Neuronal stem cell (in vitro differentiated cells): ENCODE measurements around the gene SLC38A1.

Experiments used
- DNase-seq: peaks from one replicate; pipeline ENCODE4 v3.0.0-alpha.2; 2013; ENCODE audit warnings: low spot score
- H2AFZ ChIP-seq: one replicate; pipeline ENCODE4 v1.6.1; 2013; ENCODE audit warnings: mild to moderate bottlenecking, low read length, inconsistent platforms
- H2AK5ac ChIP-seq: 2 replicates; pipeline ENCODE4 v1.6.1; 2013; ENCODE audit warnings: low read depth, mild to moderate bottlenecking, inconsistent platforms, low read length, moderate library complexity, mixed read lengths
- H2BK120ac ChIP-seq: 2 replicates; pipeline ENCODE4 v1.6.1; 2013; ENCODE audit warnings: low read depth, mild to moderate bottlenecking, inconsistent platforms, low read length, moderate library complexity, mixed read lengths
- H2BK12ac ChIP-seq: one replicate; pipeline ENCODE4 v1.6.1; 2013; ENCODE audit warnings: low read length, inconsistent platforms
- H2BK15ac ChIP-seq: 2 replicates; pipeline ENCODE4 v1.6.1; 2013; ENCODE audit warnings: mild to moderate bottlenecking, low read length, inconsistent platforms, mixed read lengths
- H2BK5ac ChIP-seq: one replicate; pipeline ENCODE4 v1.6.1; 2013; ENCODE audit warnings: inconsistent platforms, mild to moderate bottlenecking, low read length, moderate library complexity
- H3K14ac ChIP-seq: one replicate; pipeline ENCODE4 v1.6.1; 2013; ENCODE audit warnings: low read length, inconsistent platforms
- H3K18ac ChIP-seq: 2 replicates; pipeline ENCODE4 v1.6.1; 2013; ENCODE audit warnings: low read length, inconsistent platforms
- H3K23ac ChIP-seq: 2 replicates; pipeline ENCODE4 v1.6.1; 2013; ENCODE audit warnings: low read depth, mild to moderate bottlenecking, mixed read lengths, low read length, inconsistent platforms; ENCODE audit not compliant: poor library complexity
- H3K27ac ChIP-seq: replicated peaks from 3 replicates; pipeline ENCODE4 v1.5.1; 2013; ENCODE audit warnings: low read length, inconsistent platforms
- H3K27me3 ChIP-seq, 3 experiments: 2 replicates each; pipeline ENCODE4 v1.6.1; 2013; ENCODE audit warnings: low read length in 3 of 3, mild to moderate bottlenecking in 2 of 3, inconsistent platforms in 1 of 3, low read depth in 1 of 3, mixed read lengths in 1 of 3, moderate library complexity in 1 of 3; ENCODE audit not compliant: control insufficient read depth in 3 of 3, insufficient read depth in 3 of 3
- H3K36me3 ChIP-seq, 2 donors: replicated peaks in 1 of 2; 2 replicates each; pipeline ENCODE4 v1.6.1; 2013; ENCODE audit warnings: low read length in 2 of 2; ENCODE audit not compliant: control insufficient read depth in 2 of 2, insufficient read depth in 2 of 2
- H3K4ac ChIP-seq: 2 replicates; pipeline ENCODE4 v1.6.1; 2013; ENCODE audit warnings: inconsistent platforms, mild to moderate bottlenecking, low read length, moderate library complexity
- H3K4me1 ChIP-seq, 2 donors: 1 replicate in 1 of 2; 2 replicates in 1 of 2; pipeline ENCODE4 v1.6.1; 2013; ENCODE audit warnings: low read length in 2 of 2, low read depth in 1 of 2; ENCODE audit not compliant: control insufficient read depth in 2 of 2, insufficient read depth in 1 of 2
- H3K4me2 ChIP-seq: one replicate; pipeline ENCODE4 v1.6.1; 2013; ENCODE audit warnings: mild to moderate bottlenecking, low read length, inconsistent platforms; ENCODE audit not compliant: insufficient read depth, poor library complexity, severe bottlenecking
- H3K4me3 ChIP-seq, 2 donors: 2 replicates each; pipeline ENCODE4 v1.5.1; 2013; ENCODE audit warnings: low read length in 2 of 2, mild to moderate bottlenecking in 2 of 2, inconsistent platforms in 1 of 2, moderate library complexity in 1 of 2
- H3K79me1 ChIP-seq: one replicate; pipeline ENCODE4 v1.6.1; 2013; ENCODE audit warnings: low read depth, mild to moderate bottlenecking, inconsistent platforms, low read length, moderate library complexity
- H3K9ac ChIP-seq: one replicate; pipeline ENCODE4 v1.6.1; 2013; ENCODE audit warnings: mild to moderate bottlenecking, low read depth, low read length, inconsistent platforms; ENCODE audit not compliant: poor library complexity
- H3K9me3 ChIP-seq, 2 donors: replicated peaks in 1 of 2; 2 replicates each; pipeline versions ENCODE3 to v1.6.1; 2013; ENCODE audit warnings: low read length in 2 of 2, mild to moderate bottlenecking in 2 of 2, inconsistent platforms in 1 of 2, low read depth in 1 of 2, mixed read lengths in 1 of 2, moderate library complexity in 1 of 2; ENCODE audit not compliant: control insufficient read depth in 2 of 2, insufficient read depth in 1 of 2
- H4K8ac ChIP-seq: one replicate; pipeline ENCODE4 v1.6.1; 2013; ENCODE audit warnings: low read depth, mild to moderate bottlenecking, inconsistent platforms, low read length, moderate library complexity
- H4K91ac ChIP-seq: one replicate; pipeline ENCODE4 v1.6.1; 2013; ENCODE audit warnings: low read length, low read depth, mild to moderate bottlenecking, inconsistent platforms; ENCODE audit not compliant: poor library complexity
- WGBS, 2 donors: extraction: QIAGEN DNeasy Blood & Tissue Kit; methylation state at CpG; one replicate each; pipeline ENCODE4 v1.1.7; 2013; ENCODE audit warnings: missing lambda C conversion rate in 2 of 2, mixed read lengths in 1 of 2; ENCODE audit not compliant: insufficient read length in 2 of 2, insufficient replicate concordance in 1 of 2; ENCODE audit errors: extremely low coverage in 2 of 2; 5-methylcytosine and 5-hydroxymethylcytosine counted together

The SLC38A1 gene

DNA sequence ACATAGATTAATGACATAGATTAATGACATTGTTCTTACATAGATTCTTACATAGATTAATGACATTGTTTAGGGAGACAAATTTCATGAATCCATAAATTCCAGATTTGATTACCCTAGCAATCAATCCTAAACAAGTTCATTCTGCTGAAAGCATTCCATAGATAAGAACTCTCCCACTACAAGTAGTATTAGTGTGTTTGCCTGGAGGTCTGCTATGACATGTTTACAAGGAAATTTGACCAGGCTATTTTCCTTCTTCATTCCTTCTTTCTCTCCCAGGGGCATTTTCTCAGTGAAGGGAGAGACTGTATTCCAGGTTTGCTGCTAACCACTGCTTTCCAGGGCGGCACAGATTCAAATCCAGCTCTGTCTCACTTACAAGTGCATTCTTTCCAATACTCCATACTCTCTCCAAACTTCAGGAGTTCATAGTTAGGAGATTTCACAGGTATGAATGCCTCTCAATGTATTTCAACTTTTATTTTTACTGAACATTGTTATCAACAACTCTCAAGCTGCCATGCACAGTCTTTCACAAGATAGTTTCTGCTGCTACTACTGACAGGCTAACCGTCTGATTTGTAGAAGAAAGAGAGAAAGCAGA, 134.5 kb downstream of the SLC38A1 start:
- H3K14ac ChIP-seq: no peak overlapping the region
- H4K8ac ChIP-seq: no peak overlapping the region
- no peak overlapping the region for H3K4ac ChIP-seq
- no peak overlapping the region for H3K4me3 ChIP-seq
- H3K36me3 ChIP-seq: no peaks in the 10 kb centered on the region
- no peak overlapping the region for H3K18ac ChIP-seq
- H4K91ac ChIP-seq: no peak overlapping the region
- no CpG with 5 or more reads among the region's 2 CpGs for WGBS, 2 donors
- H3K9me3 ChIP-seq: no peaks in the 10 kb centered on the region
- no peak overlapping the region for H2BK5ac ChIP-seq
- no peak overlapping the region for H2AFZ ChIP-seq
- DNase-seq: no peak
- H2AK5ac ChIP-seq: no peak overlapping the region
- H2BK120ac ChIP-seq: no peak overlapping the region
- no peak overlapping the region for H2BK15ac ChIP-seq
- H3K27ac ChIP-seq: no peak overlapping the region
- H3K4me2 ChIP-seq: no peak overlapping the region
- H3K79me1 ChIP-seq: no peaks in the 10 kb centered on the region
- H3K27me3 ChIP-seq: peaks cover 0 to 3% (median 0%) of the 10 kb centered on the region in 3 experiments
- H2BK12ac ChIP-seq: no peak overlapping the region
- H3K23ac ChIP-seq: no peak overlapping the region
- no peak overlapping the region for H3K9ac ChIP-seq
- H3K4me1 ChIP-seq: peaks cover 0 to 3% of the 10 kb centered on the region in 2 donors

GRCh38 chr12:46133751-46134150, 135.1 kb downstream of the SLC38A1 start:
- no peak overlapping the region for H3K9ac ChIP-seq
- H2AFZ ChIP-seq: no peak overlapping the region
- no peak overlapping the region for H2BK15ac ChIP-seq
- WGBS, 2 donors: no CpG with 5 or more reads among the region's 2 CpGs
- peaks cover 0 to 3% of the 10 kb centered on the region in 2 donors for H3K4me1 ChIP-seq
- no peak overlapping the region for H2BK120ac ChIP-seq
- H4K91ac ChIP-seq: no peak overlapping the region
- no peak overlapping the region for H2BK5ac ChIP-seq
- H2BK12ac ChIP-seq: no peak overlapping the region
- no peak overlapping the region for H3K27ac ChIP-seq
- H3K36me3 ChIP-seq: no peaks in the 10 kb centered on the region
- H3K4me3 ChIP-seq: no peak overlapping the region
- no peak overlapping the region for H3K4ac ChIP-seq
- H3K23ac ChIP-seq: no peak overlapping the region
- H3K18ac ChIP-seq: no peak overlapping the region
- H4K8ac ChIP-seq: no peak overlapping the region
- H3K4me2 ChIP-seq: no peak overlapping the region
- peaks cover 0 to 3% (median 0%) of the 10 kb centered on the region in 3 experiments for H3K27me3 ChIP-seq
- H3K14ac ChIP-seq: no peak overlapping the region
- no peak overlapping the region for H2AK5ac ChIP-seq
- no peak for DNase-seq
- H3K79me1 ChIP-seq: no peaks in the 10 kb centered on the region
- no peaks in the 10 kb centered on the region for H3K9me3 ChIP-seq
